GM06990 (cell line): ENCODE results near the gene PAPOLB.

Source experiments
- DNase-seq: peaks from one replicate; pipeline ENCODE4 v3.0.0-alpha.2; 2011; ENCODE audit not compliant: insufficient read length; ENCODE audit errors: extremely low read depth
- H3K27me3 ChIP-seq: replicated peaks from 2 replicates; pipeline ENCODE4 v1.6.0; 2011; ENCODE audit warnings: low read length; ENCODE audit not compliant: control insufficient read depth, insufficient read depth
- H3K36me3 ChIP-seq: 2 replicates; pipeline ENCODE4 v1.5.1; 2011; ENCODE audit warnings: low read length; ENCODE audit not compliant: control insufficient read depth, insufficient read depth
- H3K4me3 ChIP-seq: replicated peaks from 2 replicates; pipeline ENCODE4 v1.5.1; 2011; ENCODE audit warnings: low read depth, mild to moderate bottlenecking, control low read depth, low read length
- TF ChIP-seq, protein P1 (sequence below): IDR thresholded peaks from 2 replicates; pipeline ENCODE4 v1.5.1; 2011; ENCODE audit warnings: low read length, control low read depth, mild to moderate bottlenecking, inconsistent platforms; ENCODE audit not compliant: insufficient read depth, poor library complexity, severe bottlenecking

Gene PAPOLB

DNA sequence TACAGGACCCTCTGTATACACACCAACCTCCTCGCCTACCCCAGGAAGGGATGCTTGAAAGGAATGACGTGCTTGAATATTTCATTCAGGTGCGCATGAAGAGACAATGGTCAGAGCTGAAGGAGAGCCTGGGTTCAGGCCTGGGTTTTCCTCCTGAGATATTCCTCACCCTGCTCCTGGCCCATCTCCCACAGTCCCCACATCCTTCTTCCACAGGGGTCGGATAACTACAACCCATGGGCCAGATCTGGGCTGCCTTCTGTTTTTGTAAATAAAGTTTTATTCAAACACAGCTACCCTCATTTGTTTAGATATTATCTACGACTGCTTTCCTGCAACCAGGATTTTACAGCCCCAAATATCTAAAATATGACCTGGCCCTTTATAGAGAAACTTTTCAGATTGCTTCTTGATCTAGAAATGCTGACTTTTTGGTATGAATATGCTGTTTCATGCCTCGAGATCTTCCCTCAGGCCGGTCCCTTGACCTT lies 23.5 kb upstream of the PAPOLB start:
- no peak for DNase-seq
- H3K4me3 ChIP-seq: no peak overlapping the region
- TF ChIP-seq, protein P1, sequence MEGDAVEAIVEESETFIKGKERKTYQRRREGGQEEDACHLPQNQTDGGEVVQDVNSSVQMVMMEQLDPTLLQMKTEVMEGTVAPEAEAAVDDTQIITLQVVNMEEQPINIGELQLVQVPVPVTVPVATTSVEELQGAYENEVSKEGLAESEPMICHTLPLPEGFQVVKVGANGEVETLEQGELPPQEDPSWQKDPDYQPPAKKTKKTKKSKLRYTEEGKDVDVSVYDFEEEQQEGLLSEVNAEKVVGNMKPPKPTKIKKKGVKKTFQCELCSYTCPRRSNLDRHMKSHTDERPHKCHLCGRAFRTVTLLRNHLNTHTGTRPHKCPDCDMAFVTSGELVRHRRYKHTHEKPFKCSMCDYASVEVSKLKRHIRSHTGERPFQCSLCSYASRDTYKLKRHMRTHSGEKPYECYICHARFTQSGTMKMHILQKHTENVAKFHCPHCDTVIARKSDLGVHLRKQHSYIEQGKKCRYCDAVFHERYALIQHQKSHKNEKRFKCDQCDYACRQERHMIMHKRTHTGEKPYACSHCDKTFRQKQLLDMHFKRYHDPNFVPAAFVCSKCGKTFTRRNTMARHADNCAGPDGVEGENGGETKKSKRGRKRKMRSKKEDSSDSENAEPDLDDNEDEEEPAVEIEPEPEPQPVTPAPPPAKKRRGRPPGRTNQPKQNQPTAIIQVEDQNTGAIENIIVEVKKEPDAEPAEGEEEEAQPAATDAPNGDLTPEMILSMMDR: no peak
- H3K36me3 ChIP-seq: no peaks in the 10 kb centered on the region
- no peaks in the 10 kb centered on the region for H3K27me3 ChIP-seq

DNA sequence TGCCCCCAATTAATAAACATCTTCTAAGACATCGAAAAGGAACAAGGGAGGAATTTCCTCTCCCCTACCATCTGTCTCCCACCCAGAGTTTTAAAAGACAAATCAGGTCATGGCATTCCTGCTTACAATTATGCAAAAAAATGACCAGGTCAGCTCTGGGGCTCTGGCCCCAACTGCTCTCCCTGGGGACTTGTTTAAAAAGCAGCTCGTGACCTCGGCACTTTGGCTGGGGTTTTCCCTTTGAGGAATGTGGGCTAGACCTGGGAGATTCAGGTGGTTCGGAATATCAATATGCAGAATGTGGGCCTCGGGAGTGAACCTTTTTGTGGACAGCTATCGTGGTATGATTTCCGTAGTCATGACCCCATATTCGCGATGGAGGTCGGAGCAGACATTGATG lies 22.3 kb upstream of the PAPOLB start:
- Histone ChIP-seq H3K27me3 (no peaks in the 10 kb centered on the region; the same call in 1 of the 2 replicates), H3K36me3 (no peaks in the 10 kb centered on the region), H3K4me3 (no peak overlapping the region)
- no peak for DNase-seq
- TF ChIP-seq, protein P1: no peak

DNA sequence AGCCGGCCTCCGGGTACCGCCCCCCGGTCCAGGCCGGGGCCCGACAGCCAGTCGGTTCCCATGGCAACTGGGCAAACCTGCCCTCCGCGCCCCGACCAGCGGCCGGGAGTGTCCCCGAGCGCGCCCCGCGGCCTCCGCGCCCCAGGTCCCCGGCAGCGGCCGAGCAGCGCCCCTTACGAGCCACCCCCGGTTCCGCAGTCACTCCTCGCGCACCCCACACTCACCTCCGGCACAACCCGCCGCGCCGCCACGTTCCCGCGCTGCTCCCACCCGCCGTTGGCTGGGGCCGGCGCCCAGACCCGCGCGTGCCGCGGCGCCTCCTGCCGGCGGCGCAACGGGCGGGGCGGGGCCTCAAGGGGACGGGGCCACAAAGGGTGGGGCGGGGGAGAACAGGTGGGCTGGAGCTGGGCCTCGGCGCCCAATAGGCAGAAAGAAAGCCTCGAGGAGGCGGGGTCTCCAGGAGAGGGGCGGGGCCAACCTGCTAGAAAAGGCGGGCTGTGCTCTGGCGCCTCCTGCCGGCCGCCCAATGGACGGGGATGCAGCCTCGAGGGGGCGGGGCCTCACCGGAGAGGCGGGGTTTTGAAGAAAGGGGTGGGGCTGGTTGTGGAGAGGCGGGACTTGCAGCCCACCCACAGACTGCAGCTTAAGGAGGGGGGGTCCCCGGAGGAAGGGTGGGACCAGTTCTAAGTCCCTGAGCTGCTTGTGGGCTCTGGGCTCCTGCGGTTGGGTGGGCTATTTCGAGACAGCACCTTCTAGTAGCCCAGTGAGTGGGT lies 21.7 kb upstream of the PAPOLB start, which contains the start of gene RADIL:
TSS of gene RADIL (minus strand) at position 345 of the 773 bp plus-strand sequence. CDS start 5,577 bp downstream, outside the sequence.
- TF ChIP-seq, protein P1: peak; percentile 58
- no peaks in the 10 kb centered on the region; the same call in 1 of the 2 replicates for H3K27me3 ChIP-seq
- no peak within 1 kb of the TSS for H3K4me3 ChIP-seq
- DNase-seq: peak; percentile 80
- no peaks in the 10 kb centered on the region for H3K36me3 ChIP-seq

DNA sequence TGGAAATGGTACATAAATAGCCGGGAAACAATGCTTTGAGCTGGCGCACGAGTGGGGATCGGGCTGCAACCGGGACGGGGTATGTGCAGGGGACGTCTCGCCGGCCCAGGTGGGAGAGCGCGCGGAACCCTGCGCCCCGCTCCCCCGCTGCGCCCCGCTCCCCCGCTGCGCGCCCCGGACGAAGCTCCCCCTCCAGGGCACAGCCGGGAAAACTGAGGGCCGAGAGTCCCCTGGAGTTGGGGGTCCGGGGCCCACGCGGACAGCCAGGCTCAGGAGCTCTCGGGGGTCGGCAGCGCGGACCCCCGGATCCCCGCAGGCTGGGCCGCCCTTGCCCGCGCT lies 21.2 kb upstream of the PAPOLB start:
- TF ChIP-seq, protein P1: no peak
- no peak for DNase-seq
- Histone ChIP-seq H3K4me3 (no peak overlapping the region), H3K36me3 (no peaks in the 10 kb centered on the region), H3K27me3 (no peaks in the 10 kb centered on the region; the same call in 1 of the 2 replicates)

DNA sequence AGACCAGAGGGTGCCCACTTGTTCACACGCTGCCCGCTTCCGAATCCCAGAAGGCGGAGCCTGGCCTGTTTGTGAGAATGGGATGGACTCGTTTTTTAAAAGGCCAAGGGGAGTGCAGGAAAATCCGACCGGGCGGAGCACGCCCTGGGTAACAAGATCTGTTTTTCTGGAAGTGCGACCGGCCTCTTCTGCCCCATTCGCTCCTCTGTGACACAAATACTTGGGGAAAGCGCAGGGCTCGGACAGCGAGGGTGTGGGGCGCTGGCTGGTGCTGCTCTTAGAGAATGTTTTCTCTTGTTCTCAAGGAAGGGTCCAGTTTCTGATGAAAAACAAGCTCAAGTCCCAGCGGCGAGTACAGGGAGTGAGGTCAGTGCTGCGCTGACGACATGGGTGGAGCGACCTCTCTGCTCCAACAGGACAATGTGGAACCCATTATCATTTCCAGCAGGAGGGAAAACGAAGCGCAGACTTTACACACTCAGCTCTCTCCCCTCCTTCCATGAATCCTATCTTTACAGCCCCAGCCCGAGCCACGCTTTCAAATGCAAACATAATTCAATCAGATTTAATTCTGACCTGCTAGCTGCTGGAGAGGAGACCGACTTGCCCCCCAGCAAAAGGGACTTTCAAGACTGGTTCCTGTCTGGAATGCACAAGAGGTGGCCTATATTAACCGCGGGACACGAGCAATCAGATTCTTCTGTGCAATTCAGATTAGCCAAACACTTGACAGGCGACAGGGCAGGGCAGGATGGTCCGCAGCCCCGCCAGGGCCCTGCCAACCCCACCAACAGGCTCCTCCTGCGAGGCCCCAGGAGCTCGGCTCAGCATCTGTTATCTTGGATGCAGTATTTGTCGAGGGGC lies 20.6 kb upstream of the PAPOLB start:
- Histone ChIP-seq H3K36me3 (no peaks in the 10 kb centered on the region), H3K4me3 (no peak overlapping the region), H3K27me3 (no peaks in the 10 kb centered on the region; the same call in 1 of the 2 replicates)
- DNase-seq: no peak
- TF ChIP-seq, protein P1: no peak
